ENCODE results near the gene KIAA0513. TPM values are rescaled to one million over a fixed set of nuclear protein-coding genes. Genes with fewer than 3 reads are reported as not detected.

KIAA0513 gene
- polyA plus RNA-seq, 1 donor, result 4.8 TPM

GRCh38 chr16:85003725-85004586 lies 23.6 kb upstream of the KIAA0513 start:
- DNase-seq, result no peak

GRCh38 chr16:85004587-85005205 lies 22.9 kb upstream of the KIAA0513 start:
- no peak for DNase-seq

- no peak for DNase-seq
Measured at GRCh38 chr16:85005285-85006069, 22.1 kb upstream of the KIAA0513 start.

- DNase-seq, result no peak
Measured at GRCh38 chr16:85006639-85007038, 21.0 kb upstream of the KIAA0513 start.

- DNase-seq, result no peak
Measured at GRCh38 chr16:85007496-85008214, 19.9 kb upstream of the KIAA0513 start.

- no peak for DNase-seq
Measured at GRCh38 chr16:85008271-85008670, 19.3 kb upstream of the KIAA0513 start.

- DNase-seq, result no peak
Measured at GRCh38 chr16:85010446-85010930, 17.1 kb upstream of the KIAA0513 start.

GRCh38 chr16:85010931-85011845 lies 16.4 kb upstream of the KIAA0513 start, which contains the start of gene ZDHHC7:
Gene ZDHHC7 (minus strand): TSS chr16:85011535. CDS start chr16:84990618, 20,917 bp downstream.
- peak; percentile 84 for DNase-seq

- no peak for DNase-seq
Measured at GRCh38 chr16:85011846-85012284, 15.7 kb upstream of the KIAA0513 start.

GRCh38 chr16:85014311-85014710 lies 13.3 kb upstream of the KIAA0513 start:
- no peak for DNase-seq

GRCh38 chr16:85015481-85016187 lies 12.0 kb upstream of the KIAA0513 start:
- DNase-seq, result no peak

- no peak for DNase-seq
Measured at GRCh38 chr16:85017151-85017550, 10.4 kb upstream of the KIAA0513 start.

GRCh38 chr16:85017633-85018032 lies 10.0 kb upstream of the KIAA0513 start:
- DNase-seq, result no peak

GRCh38 chr16:85018529-85019236 lies 8.9 kb upstream of the KIAA0513 start:
- no peak for DNase-seq

- no peak for DNase-seq
Measured at GRCh38 chr16:85019659-85020245, 7.8 kb upstream of the KIAA0513 start.

GRCh38 chr16:85025781-85026653 lies 1.6 kb upstream of the KIAA0513 start:
- DNase-seq, result no peak

GRCh38 chr16:85026703-85027102 lies 892 bp upstream of the KIAA0513 start:
- DNase-seq, result no peak
